WTC11 (cell line): ENCODE results near the gene ADAP1. TPM values are rescaled to one million over a fixed set of nuclear protein-coding genes. Genes with fewer than 3 reads are reported as not detected.
"Not testable (repeated sequence)": the region's sequence is repeated elsewhere in the genome, so short reads cannot be mapped to it uniquely, and the experiment has no call there.

Experiments used
- ATAC-seq: fragments of 200-7000 bp; cut with Tn5 transposase; 2 replicates; pipeline ENCODE4 v1.10.0; 2021; ENCODE audit warnings: mild to moderate bottlenecking, moderate library complexity
- CTCF ChIA-PET: fragments of 300-600 bp; sonication (Branson Sonifier 250); formaldehyde crosslinking; loops from one replicate; lab custom pipeline; 2021; ENCODE audit warnings: antibody characterized with exemption; lab: Charles Lee
- POLR2A ChIA-PET: fragments of 350-600 bp; sonication (Branson Sonifier 250); formaldehyde crosslinking; loops from one replicate; lab custom pipeline; 2021; ENCODE audit warnings: antibody characterized with exemption; lab: Charles Lee
- DNase-seq: peaks from one replicate; pipeline ENCODE4 v3.0.0; 2021; ENCODE audit warnings: low spot score
- H3K27ac Mint-ChIP-seq: 2 replicates; pipeline ENCODE4 v1.8.0; 2021; ENCODE audit warnings: mixed read lengths
- H3K27me3 Mint-ChIP-seq: 2 replicates; pipeline ENCODE4 v1.8.0; 2021; ENCODE audit warnings: low read depth, mild to moderate bottlenecking, moderate library complexity, mixed read lengths
- H3K36me3 Mint-ChIP-seq: 2 replicates; pipeline ENCODE4 v1.8.0; 2021; ENCODE audit warnings: mixed read lengths
- H3K4me1 Mint-ChIP-seq: 2 replicates; pipeline ENCODE4 v1.8.0; 2022; ENCODE audit warnings: mixed read lengths
- H3K4me3 Mint-ChIP-seq: 2 replicates; pipeline ENCODE4 v1.8.0; 2021; ENCODE audit warnings: mild to moderate bottlenecking, moderate library complexity, mixed read lengths
- H3K9me3 Mint-ChIP-seq: 2 replicates; pipeline ENCODE4 v1.8.0; 2021; ENCODE audit warnings: mixed read lengths
- CREM ChIP-seq: sonication (generic); formaldehyde crosslinking; IDR thresholded peaks from 2 replicates; pipeline ENCODE4 v1.8.1; 2022; ENCODE audit warnings: mild to moderate bottlenecking, missing genetic modification reagents, moderate library complexity
- ELF4 ChIP-seq: sonication (generic); formaldehyde crosslinking; IDR thresholded peaks from 2 replicates; pipeline ENCODE4 v1.8.1; 2022; ENCODE audit warnings: low read depth, mild to moderate bottlenecking, moderate library complexity, missing genetic modification reagents
- FOXK1 ChIP-seq: sonication (generic); formaldehyde crosslinking; IDR thresholded peaks from 2 replicates; pipeline ENCODE4 v1.8.0; 2022; ENCODE audit warnings: mild to moderate bottlenecking, moderate library complexity, missing genetic modification reagents
- GTF2I ChIP-seq: fragments of 250-450 bp; sonication (Bioruptor Pico); conservative IDR thresholded peaks from 2 replicates; pipeline ENCODE4 v1.4.0; 2021; ENCODE audit warnings: mild to moderate bottlenecking
- JAZF1 ChIP-seq: fragments of 250-450 bp; sonication (Bioruptor Pico); IDR thresholded peaks from 2 replicates; pipeline ENCODE4 v1.9.0; 2021; ENCODE audit warnings: moderate library complexity, mild to moderate bottlenecking, inconsistent platforms
- NR1H2 ChIP-seq: sonication (generic); formaldehyde crosslinking; IDR thresholded peaks from 2 replicates; pipeline ENCODE4 v1.9.0; 2021; ENCODE audit warnings: mild to moderate bottlenecking, moderate library complexity, missing genetic modification reagents
- NR3C1 ChIP-seq: sonication (generic); formaldehyde crosslinking; conservative IDR thresholded peaks from 2 replicates; pipeline ENCODE4 v1.8.1; 2023; ENCODE audit warnings: low read depth, mild to moderate bottlenecking, missing genetic modification reagents
- PRRX2 ChIP-seq: fragments of 250-450 bp; sonication (Bioruptor Pico); IDR thresholded peaks from 2 replicates; pipeline ENCODE4 v1.8.0; 2021; ENCODE audit warnings: mild to moderate bottlenecking
- SMAD4 ChIP-seq: sonication (generic); formaldehyde crosslinking; IDR thresholded peaks from 2 replicates; pipeline ENCODE4 v1.8.0; 2022; ENCODE audit warnings: mild to moderate bottlenecking, missing genetic modification reagents
- SP1 ChIP-seq: sonication (generic); formaldehyde crosslinking; conservative IDR thresholded peaks from 2 replicates; pipeline ENCODE4 v1.8.1; 2022; ENCODE audit warnings: missing genetic modification reagents
- TCF7 ChIP-seq: sonication (generic); formaldehyde crosslinking; IDR thresholded peaks from 2 replicates; pipeline ENCODE4 v1.8.0; 2022; ENCODE audit warnings: mild to moderate bottlenecking, low read depth, missing genetic modification reagents, moderate library complexity
- ZNF121 ChIP-seq: sonication (generic); formaldehyde crosslinking; IDR thresholded peaks from 2 replicates; pipeline ENCODE4 v1.8.0; 2023; ENCODE audit warnings: missing genetic modification reagents
- ZNF138 ChIP-seq: sonication (generic); formaldehyde crosslinking; conservative IDR thresholded peaks from 2 replicates; pipeline ENCODE4 v1.8.1; 2022; ENCODE audit warnings: mild to moderate bottlenecking, moderate library complexity, missing genetic modification reagents
- ZNF219 ChIP-seq: sonication (generic); formaldehyde crosslinking; IDR thresholded peaks from 2 replicates; pipeline ENCODE4 v1.8.0; 2023; ENCODE audit warnings: missing genetic modification reagents, mild to moderate bottlenecking, borderline replicate concordance
- ZNF232 ChIP-seq: sonication (generic); formaldehyde crosslinking; IDR thresholded peaks from 2 replicates; pipeline ENCODE4 v1.8.0; 2022; ENCODE audit warnings: mild to moderate bottlenecking, missing genetic modification reagents
- ZNF263 ChIP-seq: sonication (generic); formaldehyde crosslinking; IDR thresholded peaks from 2 replicates; pipeline ENCODE4 v1.8.1; 2022; ENCODE audit warnings: low read depth, mild to moderate bottlenecking, moderate library complexity, missing genetic modification reagents
- ZNF396 ChIP-seq: fragments of 250-450 bp; sonication (Bioruptor Pico); IDR thresholded peaks from 2 replicates; pipeline ENCODE4 v1.8.0; 2021; ENCODE audit warnings: mild to moderate bottlenecking, moderate library complexity, borderline replicate concordance
- total RNA-seq: library from RNA; stranded (reverse); gene quantifications from 3 replicates; pipeline ENCODE4 v1.2.3, GENCODE V29; 2021
- TF ChIP-seq, protein P1 (sequence below): sonication (generic); formaldehyde crosslinking; IDR thresholded peaks from 2 replicates; pipeline ENCODE4 v1.8.1; 2023; ENCODE audit warnings: mild to moderate bottlenecking, moderate library complexity, missing genetic modification reagents
- TF ChIP-seq, protein P2 (sequence below): sonication (generic); formaldehyde crosslinking; conservative IDR thresholded peaks from 2 replicates; pipeline ENCODE4 v1.8.1; 2022; ENCODE audit warnings: mild to moderate bottlenecking, missing genetic modification reagents
- TF ChIP-seq, protein P3 (sequence below): sonication (generic); formaldehyde crosslinking; IDR thresholded peaks from 2 replicates; pipeline ENCODE4 v1.8.1; 2023; ENCODE audit warnings: mild to moderate bottlenecking, missing genetic modification reagents
- TF ChIP-seq, protein P4 (sequence below): sonication (generic); formaldehyde crosslinking; IDR thresholded peaks from 2 replicates; pipeline ENCODE4 v1.8.0; 2022; ENCODE audit warnings: mild to moderate bottlenecking, missing genetic modification reagents
- TF ChIP-seq, protein P5 (sequence below): fragments of 250-450 bp; sonication (Bioruptor Pico); IDR thresholded peaks from 2 replicates; pipeline ENCODE4 v1.9.0; 2021; ENCODE audit warnings: mild to moderate bottlenecking, borderline replicate concordance

ADAP1 gene
- total RNA-seq, 1 experiment from 2014 or later = 4.3 TPM

DNA sequence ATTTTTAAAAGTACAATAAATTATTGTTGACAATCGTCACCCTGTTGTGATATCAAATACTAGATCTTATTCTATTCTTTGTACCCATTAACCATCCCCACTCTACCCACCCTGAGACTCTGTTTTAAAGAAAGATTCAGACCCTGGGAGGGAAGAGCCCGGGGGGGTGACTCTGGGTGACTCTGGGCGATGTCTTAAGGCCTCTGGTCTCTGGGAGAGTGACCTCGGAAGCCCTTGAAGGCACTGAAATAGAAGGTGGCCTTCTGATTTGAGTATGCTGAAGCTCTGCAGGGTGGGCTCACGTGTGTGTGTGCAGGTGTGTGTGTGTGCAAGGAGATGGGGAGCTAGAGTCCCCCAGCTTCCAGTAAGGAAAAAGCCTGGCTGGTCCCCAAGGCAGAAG lies 9.7 kb downstream of the ADAP1 start (continued):
- TF ChIP-seq, protein P1, sequence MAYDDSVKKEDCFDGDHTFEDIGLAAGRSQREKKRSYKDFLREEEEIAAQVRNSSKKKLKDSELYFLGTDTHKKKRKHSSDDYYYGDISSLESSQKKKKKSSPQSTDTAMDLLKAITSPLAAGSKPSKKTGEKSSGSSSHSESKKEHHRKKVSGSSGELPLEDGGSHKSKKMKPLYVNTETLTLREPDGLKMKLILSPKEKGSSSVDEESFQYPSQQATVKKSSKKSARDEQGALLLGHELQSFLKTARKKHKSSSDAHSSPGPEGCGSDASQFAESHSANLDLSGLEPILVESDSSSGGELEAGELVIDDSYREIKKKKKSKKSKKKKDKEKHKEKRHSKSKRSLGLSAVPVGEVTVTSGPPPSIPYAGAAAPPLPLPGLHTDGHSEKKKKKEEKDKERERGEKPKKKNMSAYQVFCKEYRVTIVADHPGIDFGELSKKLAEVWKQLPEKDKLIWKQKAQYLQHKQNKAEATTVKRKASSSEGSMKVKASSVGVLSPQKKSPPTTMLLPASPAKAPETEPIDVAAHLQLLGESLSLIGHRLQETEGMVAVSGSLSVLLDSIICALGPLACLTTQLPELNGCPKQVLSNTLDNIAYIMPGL = no peak
- no peak for TF ChIP-seq SMAD4 (CRISPR knock-in tag)

DNA sequence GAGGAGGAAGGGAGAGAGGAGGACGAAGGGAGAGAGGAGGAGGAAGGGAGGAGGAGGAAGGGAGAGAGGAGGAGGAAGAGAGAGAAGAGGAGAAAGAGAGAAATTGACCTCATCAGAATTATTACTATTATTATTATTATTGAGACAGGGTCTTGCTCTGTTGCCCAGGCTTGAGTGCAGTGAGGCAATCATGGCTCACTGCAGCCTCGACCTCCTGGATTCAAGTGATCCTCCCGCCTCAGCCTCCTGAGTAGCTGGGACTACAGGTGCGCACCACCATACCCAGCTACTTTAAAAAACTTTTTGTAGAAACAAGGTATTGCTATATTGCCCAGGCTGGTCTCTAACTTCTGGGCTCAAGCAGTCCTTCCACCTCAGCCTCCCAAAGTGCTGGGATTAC lies 10.7 kb downstream of the ADAP1 start:
- CTCF ChIA-PET, H3K4me1 Mint-ChIP-seq, H3K27ac Mint-ChIP-seq, H3K4me3 Mint-ChIP-seq, DNase-seq, H3K36me3 Mint-ChIP-seq, H3K9me3 Mint-ChIP-seq, ATAC-seq: not testable (repeated sequence)
- peaks cover 27% of the 10 kb centered on the region for H3K27me3 Mint-ChIP-seq
- POLR2A ChIA-PET = interaction anchor here (0.7 kb wide), 1 partner anchor 181 kb away, joined by 3 read pairs; no protein-coding TSS in a partner anchor

DNA sequence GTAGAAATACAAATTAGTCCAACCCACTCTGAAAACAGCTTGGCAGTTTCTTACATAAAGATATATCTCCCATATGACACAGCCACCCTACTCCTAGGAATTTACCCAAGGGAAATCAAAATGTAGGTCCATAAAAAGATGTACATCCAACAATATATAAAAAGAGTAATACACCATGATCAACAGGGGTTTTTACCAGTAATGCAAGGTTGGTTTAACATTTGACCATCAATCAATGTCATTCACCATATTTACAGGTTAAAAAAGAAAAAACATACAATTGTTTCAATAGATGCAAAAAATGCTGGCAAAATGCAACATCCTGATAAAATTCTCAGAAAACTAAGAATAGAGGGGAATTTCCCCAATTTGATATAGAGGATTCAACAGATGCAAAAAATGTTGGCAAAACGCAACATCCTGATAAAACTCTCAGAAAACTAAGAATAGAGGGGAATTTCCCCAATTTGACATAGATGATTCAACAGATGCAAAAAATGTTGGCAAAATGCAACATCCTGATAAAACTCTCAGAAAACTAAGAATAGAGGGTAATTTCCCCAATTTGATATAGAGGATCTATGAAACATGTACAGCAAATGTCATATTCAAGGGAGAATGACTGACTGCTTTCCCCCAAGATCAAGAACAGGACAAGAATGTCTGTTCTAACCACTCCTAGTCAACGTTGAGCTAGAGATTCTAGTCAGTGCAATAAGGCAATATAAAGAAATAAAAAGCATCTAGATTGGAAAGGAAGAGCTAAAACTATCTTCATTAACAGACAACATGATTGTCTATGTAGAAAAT lies 13.7 kb downstream of the ADAP1 start:
- TF ChIP-seq ZNF263 (CRISPR knock-in tag) (no peak), ZNF138 (CRISPR knock-in tag) (no peak), TCF7 (CRISPR knock-in tag) (no peak), JAZF1 (no peak), ZNF121 (CRISPR knock-in tag) (no peak), CREM (CRISPR knock-in tag) (no peak), ZNF396 (CRISPR knock-in tag) (no peak), PRRX2 (CRISPR knock-in tag) (no peak), ELF4 (CRISPR knock-in tag) (no peak), NR3C1 (CRISPR knock-in tag) (no peak)
- TF ChIP-seq, protein P2, sequence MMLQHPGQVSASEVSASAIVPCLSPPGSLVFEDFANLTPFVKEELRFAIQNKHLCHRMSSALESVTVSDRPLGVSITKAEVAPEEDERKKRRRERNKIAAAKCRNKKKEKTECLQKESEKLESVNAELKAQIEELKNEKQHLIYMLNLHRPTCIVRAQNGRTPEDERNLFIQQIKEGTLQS (CRISPR knock-in tag) = no peak
- TF ChIP-seq, protein P3, sequence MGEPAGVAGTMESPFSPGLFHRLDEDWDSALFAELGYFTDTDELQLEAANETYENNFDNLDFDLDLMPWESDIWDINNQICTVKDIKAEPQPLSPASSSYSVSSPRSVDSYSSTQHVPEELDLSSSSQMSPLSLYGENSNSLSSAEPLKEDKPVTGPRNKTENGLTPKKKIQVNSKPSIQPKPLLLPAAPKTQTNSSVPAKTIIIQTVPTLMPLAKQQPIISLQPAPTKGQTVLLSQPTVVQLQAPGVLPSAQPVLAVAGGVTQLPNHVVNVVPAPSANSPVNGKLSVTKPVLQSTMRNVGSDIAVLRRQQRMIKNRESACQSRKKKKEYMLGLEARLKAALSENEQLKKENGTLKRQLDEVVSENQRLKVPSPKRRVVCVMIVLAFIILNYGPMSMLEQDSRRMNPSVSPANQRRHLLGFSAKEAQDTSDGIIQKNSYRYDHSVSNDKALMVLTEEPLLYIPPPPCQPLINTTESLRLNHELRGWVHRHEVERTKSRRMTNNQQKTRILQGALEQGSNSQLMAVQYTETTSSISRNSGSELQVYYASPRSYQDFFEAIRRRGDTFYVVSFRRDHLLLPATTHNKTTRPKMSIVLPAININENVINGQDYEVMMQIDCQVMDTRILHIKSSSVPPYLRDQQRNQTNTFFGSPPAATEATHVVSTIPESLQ (CRISPR knock-in tag) = no peak
- TF ChIP-seq, protein P4, sequence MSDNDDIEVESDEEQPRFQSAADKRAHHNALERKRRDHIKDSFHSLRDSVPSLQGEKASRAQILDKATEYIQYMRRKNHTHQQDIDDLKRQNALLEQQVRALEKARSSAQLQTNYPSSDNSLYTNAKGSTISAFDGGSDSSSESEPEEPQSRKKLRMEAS = no peak
- H3K27ac Mint-ChIP-seq = no peak overlapping the region
- peaks cover 25% of the 10 kb centered on the region for H3K27me3 Mint-ChIP-seq
- peaks cover 3% of the 10 kb centered on the region; the same call in 1 of the 2 replicates for H3K4me1 Mint-ChIP-seq
- H3K4me3 Mint-ChIP-seq = no peak overlapping the region
- ChIA-PET CTCF (no interaction called here), POLR2A (no interaction called here)
- peaks cover 4% of the 10 kb centered on the region; the same call in 1 of the 2 replicates for H3K9me3 Mint-ChIP-seq
- ATAC-seq (no peak), DNase-seq (no peak)
- H3K36me3 Mint-ChIP-seq = no peaks in the 10 kb centered on the region

DNA sequence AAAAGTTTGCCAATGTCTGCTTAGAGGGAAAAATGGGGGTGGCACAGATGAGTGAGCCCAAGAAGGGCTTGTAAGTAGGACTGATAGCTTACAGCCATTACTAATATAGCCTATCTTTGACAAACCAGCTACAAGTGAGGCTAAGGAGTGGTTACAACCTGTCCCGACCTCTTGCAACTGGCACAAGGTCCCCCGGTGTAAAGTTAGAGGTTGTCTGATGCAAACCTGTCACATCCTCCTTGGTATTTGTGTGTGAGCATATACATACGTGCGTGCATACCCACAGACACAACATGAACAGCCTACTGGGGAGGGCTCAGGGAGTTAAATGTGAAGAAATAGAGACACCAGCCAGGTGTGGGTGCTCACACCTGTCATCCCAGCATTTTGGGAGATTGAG lies 14.6 kb downstream of the ADAP1 start:
- no peak overlapping the region for H3K4me3 Mint-ChIP-seq
- peaks cover 4% of the 10 kb centered on the region; the same call in 1 of the 2 replicates for H3K9me3 Mint-ChIP-seq
- no peak overlapping the region for H3K27ac Mint-ChIP-seq
- no peaks in the 10 kb centered on the region for H3K36me3 Mint-ChIP-seq
- no peak for DNase-seq
- POLR2A ChIA-PET = no interaction called here
- no peak for ATAC-seq
- TF ChIP-seq, protein P5, sequence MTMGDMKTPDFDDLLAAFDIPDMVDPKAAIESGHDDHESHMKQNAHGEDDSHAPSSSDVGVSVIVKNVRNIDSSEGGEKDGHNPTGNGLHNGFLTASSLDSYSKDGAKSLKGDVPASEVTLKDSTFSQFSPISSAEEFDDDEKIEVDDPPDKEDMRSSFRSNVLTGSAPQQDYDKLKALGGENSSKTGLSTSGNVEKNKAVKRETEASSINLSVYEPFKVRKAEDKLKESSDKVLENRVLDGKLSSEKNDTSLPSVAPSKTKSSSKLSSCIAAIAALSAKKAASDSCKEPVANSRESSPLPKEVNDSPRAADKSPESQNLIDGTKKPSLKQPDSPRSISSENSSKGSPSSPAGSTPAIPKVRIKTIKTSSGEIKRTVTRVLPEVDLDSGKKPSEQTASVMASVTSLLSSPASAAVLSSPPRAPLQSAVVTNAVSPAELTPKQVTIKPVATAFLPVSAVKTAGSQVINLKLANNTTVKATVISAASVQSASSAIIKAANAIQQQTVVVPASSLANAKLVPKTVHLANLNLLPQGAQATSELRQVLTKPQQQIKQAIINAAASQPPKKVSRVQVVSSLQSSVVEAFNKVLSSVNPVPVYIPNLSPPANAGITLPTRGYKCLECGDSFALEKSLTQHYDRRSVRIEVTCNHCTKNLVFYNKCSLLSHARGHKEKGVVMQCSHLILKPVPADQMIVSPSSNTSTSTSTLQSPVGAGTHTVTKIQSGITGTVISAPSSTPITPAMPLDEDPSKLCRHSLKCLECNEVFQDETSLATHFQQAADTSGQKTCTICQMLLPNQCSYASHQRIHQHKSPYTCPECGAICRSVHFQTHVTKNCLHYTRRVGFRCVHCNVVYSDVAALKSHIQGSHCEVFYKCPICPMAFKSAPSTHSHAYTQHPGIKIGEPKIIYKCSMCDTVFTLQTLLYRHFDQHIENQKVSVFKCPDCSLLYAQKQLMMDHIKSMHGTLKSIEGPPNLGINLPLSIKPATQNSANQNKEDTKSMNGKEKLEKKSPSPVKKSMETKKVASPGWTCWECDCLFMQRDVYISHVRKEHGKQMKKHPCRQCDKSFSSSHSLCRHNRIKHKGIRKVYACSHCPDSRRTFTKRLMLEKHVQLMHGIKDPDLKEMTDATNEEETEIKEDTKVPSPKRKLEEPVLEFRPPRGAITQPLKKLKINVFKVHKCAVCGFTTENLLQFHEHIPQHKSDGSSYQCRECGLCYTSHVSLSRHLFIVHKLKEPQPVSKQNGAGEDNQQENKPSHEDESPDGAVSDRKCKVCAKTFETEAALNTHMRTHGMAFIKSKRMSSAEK (CRISPR knock-in tag) = no peak
- TF ChIP-seq ZNF232 (CRISPR knock-in tag) = no peak
- TF ChIP-seq NR1H2 (CRISPR knock-in tag) = no peak
- no peak for TF ChIP-seq ZNF219 (CRISPR knock-in tag)
- no peak for TF ChIP-seq SP1
- no peak for TF ChIP-seq FOXK1 (CRISPR knock-in tag)
- TF ChIP-seq GTF2I = no peak
- TF ChIP-seq ZNF138 (CRISPR knock-in tag) = no peak
- H3K4me1 Mint-ChIP-seq = peaks cover 2% of the 10 kb centered on the region; the same call in 1 of the 2 replicates
- H3K27me3 Mint-ChIP-seq = peaks cover 25% of the 10 kb centered on the region
- CTCF ChIA-PET = no interaction called here
